NCI-H1694 (cell line): ENCODE data around the gene ST8SIA2.

Experiments used
- DNase-seq: peaks from one replicate; lab custom pipeline; 2025; lab: John Stamatoyannopoulos, UW

ST8SIA2 gene

DNA sequence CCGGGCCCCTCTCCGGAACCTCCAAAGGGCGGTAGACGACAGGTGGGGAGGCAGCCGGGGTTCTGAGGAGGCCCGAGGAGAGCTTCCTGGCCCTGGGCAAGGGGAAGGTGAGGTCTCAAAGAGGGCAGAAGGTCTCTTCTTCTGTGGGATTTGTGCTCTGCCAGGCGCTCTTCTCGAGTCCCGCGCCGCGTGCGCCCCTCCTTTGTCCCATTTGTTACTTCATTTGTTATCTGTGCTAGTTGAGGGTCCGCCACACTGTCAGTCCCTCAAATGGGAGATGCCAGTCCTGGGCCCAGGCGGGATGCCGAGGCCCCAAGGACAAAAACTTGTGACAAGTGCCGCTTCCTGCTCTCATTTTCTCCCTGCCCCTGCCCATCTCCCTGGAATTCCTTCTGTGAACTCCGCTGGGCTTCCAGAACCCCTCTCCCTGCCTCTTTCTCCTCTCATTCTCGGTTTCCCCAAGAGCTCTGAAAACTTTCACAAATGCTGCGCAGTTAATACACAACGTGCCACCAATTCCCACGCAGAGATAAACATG is 1.5 kb downstream of the ST8SIA2 start:
- DNase-seq, result no peak

DNA sequence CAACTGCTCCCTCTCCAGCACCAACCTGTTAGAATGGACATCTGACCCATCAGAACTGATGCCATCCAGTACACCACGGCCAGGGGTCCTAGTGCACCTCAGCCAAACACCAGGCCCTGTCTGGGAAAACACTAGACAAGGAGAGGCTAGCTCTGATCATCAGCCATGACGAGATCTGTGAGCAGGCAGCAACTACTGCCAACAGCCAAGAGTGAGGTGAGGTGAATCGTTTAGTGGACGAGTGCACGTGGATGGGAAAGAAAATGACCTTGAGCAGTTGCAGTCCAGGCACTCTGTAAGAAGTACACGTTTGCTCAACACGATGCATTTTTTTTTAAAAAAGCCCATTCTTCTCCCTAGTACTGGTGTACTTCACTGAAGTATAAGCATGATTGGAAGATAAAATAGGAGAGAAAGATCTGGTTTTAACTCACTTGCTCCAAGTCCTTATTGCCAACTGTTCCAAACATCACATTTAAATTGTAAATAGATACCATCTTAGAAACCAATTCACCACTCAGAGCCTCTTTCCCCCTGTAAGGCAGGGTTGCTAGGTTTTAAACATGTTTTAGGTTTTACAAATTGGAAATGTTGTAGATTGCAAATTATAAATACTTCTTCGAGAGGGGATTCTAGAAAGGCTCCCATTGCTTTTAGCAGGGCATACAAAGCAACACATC is 5.7 kb downstream of the ST8SIA2 start:
- no peak for DNase-seq

DNA sequence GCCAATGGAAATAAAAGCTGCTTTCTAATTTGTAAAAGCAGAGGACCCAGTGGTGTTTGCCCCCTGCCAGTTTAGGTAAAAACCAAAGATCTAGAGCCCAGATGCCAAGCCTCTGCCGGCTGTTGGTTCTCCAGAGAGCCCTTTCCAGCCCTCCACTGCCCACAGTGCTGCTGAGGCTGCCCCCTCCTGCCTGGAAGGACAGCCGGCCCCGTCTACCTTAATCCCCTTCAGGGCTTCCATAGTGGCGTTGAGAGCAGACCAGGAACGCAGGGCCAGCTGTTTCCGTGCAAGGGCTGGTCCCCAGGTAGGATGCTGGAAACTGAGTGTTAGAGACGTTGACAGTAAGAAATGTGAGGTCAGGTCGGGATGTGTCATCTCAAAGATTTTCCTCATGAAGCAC is 6.9 kb downstream of the ST8SIA2 start:
- no peak for DNase-seq

DNA sequence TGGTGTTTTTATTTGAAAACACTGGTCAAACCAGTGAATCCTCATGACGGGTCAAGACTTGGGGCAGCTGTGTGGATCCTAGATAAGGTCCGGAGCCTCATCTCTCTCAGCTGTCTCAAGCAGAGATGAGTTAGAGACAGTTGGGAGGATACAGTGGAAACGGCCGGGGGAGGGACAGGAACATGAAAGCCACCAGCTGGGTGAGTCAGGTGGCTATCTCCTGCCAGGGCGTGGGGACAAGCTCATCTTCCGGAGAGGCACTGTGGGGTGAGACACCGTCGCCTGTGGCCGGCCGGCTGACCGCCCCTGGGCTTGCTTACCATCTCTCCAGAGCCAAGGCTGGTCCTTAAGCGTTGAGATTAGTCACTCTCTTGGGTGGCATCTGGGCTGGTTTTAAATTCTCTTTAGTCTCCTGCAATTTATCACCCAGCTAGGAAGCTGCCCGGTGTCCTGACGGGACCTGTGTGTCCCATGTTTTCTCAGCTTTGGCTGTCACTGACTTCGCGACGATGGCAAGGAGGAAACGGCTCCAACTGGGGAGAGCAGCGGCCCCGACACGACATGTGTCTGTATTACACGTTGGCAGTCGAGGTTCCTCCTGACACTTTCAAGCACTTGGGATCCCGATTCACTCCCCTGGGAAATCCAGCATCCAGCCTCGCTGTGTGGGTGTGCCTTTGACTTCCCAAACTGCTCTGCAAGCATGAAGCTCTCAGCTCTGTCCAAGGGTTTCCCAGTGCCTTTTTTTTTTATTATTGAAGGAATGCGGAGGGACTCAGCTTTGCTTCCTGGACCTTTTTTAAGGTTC is 7.5 kb downstream of the ST8SIA2 start:
- DNase-seq, result no peak

- DNase-seq, result no peak
Measured at GRCh38 chr15:92402751-92403150, 9.1 kb downstream of the ST8SIA2 start.

DNA sequence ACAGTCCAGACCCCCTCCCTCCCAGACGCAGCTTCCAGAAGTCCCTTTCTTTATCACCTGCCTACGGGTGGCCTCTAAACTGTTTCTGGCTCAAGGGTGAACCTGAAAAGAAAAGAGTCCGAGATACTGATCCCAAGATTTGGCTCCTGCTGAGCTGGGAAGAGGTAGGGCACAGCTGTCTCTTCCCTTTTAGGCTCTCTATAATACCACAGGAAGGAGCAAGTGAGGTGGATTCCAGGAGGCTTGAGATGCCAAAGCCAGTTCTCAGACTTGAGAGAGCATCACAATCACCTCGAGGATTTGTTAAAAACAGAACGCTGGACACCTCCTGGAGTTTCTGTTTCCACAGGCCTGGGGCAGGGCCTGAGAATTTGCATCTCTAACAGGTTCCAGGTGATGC is 12.3 kb downstream of the ST8SIA2 start:
- DNase-seq, result no peak

GRCh38 chr15:92407321-92407720 is 13.6 kb downstream of the ST8SIA2 start:
- DNase-seq, result no peak

DNA sequence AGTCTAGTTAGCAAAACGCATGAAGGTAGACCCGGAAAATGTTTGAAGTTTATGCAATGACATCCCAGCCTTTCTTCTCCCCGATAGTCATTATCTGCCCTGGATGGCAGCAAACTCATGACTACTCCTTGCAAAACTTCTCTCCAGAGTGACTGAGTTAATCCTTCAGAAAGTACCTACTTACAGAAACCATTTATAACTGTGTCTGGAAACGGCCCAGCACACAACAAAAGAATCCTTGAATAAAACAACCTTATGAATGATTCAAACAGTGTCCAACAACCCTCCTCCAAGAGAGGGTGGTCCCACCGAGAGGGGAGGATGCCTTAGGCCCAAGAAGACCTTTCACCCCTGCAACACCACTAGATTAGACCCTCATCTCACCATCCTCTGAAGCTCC is 14.2 kb downstream of the ST8SIA2 start:
- no peak for DNase-seq

DNA sequence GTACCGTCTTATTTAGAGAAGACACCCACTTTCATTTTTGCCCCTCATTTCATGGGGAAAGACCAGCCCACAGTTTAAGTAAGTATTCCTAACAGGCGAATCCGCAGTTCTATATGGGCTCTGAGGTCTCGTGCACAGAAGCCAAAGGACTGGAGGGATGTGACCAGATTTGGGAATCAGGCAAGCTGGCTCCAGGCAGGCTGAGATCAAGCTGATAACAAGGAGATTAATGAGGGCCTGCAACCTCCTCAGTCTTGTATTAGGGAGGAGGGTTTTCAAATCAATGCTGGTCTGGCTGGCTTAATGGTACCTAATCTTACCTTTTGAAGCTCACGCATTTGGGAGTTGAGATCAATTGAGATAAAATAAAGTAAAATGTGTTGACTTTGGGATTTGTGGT is 15.3 kb downstream of the ST8SIA2 start:
- no peak for DNase-seq

DNA sequence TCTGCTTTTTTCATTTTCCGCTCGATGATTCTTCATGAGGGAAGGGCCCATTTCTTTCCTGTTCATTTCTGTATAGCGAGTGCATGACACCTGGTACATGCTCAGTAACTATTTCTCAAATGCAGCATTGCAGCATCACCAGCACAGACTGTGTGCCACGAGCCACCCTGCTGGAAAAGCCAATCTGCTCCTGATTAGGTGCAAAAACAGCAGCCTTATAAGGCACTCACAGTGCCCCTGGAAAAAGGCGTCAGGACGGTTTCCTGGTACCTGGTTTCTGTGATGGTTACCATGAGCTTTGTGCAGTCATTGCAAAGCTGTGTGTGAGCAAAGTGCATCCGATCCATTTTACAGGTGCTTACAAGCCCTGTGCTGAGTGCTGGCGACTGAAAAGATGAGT is 15.8 kb downstream of the ST8SIA2 start:
- no peak for DNase-seq

DNA sequence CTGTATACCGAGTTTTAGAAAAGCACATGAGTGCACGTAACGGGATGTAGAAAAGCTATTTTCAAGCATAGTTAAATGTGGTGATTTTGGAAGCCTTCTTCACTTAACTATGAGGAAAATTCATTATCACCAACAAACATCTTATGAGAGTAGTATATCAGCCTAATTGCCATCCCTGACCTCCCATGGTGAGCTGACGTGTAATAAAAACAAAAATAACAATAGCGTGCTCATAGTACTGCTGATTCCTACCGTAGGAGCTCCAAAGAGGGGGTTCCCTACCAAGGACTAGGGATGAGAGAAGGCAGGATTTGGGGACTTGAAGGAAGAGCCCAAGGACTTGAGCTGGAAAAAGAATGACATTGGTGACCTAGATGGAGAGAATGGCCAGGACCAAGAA is 16.9 kb downstream of the ST8SIA2 start:
- DNase-seq, result no peak

DNA sequence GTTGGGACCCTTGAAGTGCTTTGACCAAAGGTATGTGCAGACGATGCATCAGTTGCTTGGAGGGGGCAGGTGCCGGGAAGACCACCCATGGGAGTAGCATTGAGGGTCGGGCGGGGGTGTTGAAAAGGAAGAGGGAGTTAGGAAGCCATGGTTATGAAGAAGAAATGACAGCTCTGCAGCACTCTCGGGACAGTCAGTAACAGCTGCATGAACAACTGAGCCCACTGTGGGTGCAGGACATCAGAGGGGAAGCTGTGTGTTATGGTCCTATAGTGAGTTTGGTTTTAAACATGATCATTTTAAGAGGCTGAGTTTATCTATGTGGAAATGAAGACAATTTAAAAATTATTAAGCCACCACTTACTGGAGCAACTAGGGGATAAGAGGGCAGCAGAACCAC is 17.6 kb downstream of the ST8SIA2 start:
- no peak for DNase-seq

DNA sequence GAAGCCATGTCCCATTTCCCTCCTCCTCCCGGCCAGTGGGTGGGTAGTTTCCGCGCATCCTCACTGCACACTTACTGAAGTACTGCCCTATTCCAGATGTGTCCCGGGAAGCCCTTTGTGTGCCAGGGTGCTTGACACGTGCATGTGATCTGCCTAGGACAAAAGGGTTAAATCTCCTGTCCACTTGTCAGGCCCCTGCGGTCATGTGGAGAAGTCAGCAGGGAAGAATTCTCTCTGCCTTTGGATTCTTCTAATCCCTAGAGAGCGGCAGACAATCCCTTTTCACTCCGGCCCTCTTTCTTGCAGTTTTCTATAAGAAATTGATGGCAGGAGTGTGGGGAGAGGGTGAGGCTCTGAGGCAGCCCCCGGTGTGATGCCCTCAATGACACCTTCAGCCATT is 19.8 kb downstream of the ST8SIA2 start:
- no peak for DNase-seq

DNA sequence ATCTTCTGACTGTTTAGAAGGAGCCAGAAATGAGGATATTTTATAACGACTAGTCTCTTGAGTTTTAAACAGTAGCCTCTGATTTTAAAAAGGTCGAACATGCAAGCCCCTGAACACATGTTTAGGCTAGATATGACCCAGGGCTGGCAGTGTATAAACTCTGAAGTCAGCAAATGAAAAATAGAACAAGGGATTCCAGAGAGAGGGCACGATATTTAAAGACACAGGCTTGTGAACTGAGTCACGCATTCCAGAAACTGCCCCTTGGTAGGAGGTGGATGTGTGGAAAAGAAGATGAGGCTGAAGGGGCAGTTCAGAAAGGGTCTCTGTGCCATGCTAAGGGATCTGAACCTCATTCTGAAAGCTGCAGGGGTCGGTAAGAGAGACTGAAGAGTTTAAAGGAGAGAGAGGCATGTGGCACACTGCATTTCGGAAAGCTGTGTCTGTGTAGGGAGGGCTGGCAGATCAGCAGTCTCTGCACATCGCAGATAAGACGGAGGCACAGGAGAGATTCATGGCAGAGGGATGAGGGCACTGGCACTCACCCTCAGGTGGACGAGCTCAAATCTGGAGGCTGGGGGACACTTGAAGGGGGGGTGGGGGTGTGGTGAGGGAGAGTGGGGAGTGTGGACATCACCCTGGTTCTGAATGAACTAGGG is 22.1 kb downstream of the ST8SIA2 start:
- no peak for DNase-seq

GRCh38 chr15:92416557-92416956 is 22.9 kb downstream of the ST8SIA2 start:
- no peak for DNase-seq

- DNase-seq, result no peak
Measured at GRCh38 chr15:92417716-92418115, 24.0 kb downstream of the ST8SIA2 start.

GRCh38 chr15:92418864-92419263 is 25.2 kb downstream of the ST8SIA2 start:
- DNase-seq, result no peak

DNA sequence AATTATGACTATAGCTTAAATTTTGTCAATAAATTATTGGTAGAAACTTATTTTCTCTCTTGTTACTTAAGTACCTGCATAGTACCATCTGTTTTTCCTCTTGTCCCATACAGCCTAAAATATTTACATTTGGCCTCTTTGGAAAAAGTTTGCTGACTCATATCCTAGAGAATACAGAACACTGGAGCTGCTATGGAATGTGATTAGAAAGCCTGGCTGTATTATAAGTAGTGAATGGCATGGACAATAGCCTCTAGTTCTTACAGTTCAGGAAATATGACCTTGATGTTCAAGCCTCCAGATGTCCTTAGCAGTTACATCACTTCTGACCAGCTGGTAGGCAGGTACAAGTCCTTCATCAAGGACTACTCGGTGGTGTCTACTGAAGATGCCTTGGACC is 28.3 kb downstream of the ST8SIA2 start:
- DNase-seq, result no peak

- DNase-seq, result no peak
Measured at GRCh38 chr15:92425578-92426225, 32.0 kb downstream of the ST8SIA2 start.

DNA sequence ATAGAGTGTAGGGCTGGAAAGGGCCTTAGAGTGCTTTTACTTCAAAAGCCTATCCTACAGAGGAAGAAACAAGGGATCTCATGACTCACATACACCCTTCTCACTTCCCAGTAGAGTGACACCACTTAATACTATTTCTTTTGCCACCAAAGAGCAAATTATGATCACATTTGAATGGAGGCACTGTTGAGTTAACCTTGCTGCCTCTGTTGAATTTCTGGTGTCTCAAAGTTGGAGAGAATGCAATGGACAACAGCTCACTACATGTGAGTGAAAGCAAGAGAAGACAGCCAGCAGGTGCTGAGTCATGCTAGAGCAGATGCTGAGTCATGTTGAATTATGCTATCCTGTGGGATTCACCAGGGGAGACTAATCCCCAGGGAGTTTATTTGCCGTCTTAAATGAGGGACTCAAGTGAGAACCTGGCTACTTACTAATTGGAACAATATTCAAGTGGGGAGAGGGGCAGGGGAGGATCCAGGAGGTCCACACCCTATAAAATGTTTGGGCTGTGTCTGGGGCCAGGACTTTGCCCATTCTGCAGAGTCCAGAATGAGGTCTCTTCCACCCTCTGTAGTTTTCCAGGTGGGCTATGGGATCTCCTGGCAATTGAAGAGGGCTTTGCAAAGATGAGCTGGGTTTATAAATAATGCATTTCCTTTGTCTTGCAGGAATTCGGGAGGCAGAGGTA is 35.8 kb downstream of the ST8SIA2 start:
- DNase-seq, result no peak

GRCh38 chr15:92430069-92430440 is 36.4 kb downstream of the ST8SIA2 start:
- no peak for DNase-seq

GRCh38 chr15:92435145-92435544 is 41.5 kb downstream of the ST8SIA2 start:
- no peak for DNase-seq
